Lower leg skin (tissue), 3 donors: Measurements from ENCODE around the gene MRM3.

Source experiments
- POLR2A ChIP-seq, 2 donors: fragments of 450-650 bp; IDR thresholded peaks; one replicate each; pipeline ENCODE4 v1.6.1; 2016 to 2017; ENCODE audit warnings: antibody characterized with exemption in 2 of 2, mild to moderate bottlenecking in 1 of 2, moderate library complexity in 1 of 2
- TF ChIP-seq, protein P1 (sequence below), 3 donors: fragments of 450-650 bp; IDR thresholded peaks; one replicate each; pipeline ENCODE4 v1.5.1; 2016; ENCODE audit warnings: antibody characterized with exemption in 3 of 3, mild to moderate bottlenecking in 3 of 3, moderate library complexity in 2 of 3

DNA sequence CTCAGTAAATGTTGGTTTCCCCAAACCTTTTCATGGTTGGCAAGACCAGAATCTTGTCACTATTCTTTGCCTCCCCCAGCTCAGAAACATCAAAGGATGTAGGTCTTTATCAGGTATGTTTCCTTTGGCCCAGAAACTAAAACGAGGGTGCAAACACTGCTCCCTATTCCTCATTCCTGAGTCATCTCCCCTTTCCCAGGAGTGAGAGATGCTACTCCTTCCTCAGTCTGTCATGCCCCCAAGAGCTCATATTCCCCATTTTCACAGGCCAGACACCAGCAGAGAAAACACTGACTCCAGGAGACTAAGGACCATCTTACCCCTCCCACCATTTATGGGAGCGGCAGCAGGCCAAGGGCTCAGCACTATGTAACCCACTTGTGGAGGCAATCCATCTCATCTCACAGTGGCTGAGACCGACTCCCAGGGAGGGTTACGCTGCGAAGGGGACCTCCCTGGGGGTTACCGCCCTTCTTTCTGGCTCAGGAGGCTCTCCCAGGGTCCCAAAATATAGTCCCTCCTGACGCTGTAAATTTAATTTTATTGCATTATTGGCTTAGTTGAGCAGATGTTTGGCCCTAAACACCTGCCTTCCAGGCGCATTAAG is 31.6 kb upstream of the MRM3 start:
- TF ChIP-seq, protein P1, sequence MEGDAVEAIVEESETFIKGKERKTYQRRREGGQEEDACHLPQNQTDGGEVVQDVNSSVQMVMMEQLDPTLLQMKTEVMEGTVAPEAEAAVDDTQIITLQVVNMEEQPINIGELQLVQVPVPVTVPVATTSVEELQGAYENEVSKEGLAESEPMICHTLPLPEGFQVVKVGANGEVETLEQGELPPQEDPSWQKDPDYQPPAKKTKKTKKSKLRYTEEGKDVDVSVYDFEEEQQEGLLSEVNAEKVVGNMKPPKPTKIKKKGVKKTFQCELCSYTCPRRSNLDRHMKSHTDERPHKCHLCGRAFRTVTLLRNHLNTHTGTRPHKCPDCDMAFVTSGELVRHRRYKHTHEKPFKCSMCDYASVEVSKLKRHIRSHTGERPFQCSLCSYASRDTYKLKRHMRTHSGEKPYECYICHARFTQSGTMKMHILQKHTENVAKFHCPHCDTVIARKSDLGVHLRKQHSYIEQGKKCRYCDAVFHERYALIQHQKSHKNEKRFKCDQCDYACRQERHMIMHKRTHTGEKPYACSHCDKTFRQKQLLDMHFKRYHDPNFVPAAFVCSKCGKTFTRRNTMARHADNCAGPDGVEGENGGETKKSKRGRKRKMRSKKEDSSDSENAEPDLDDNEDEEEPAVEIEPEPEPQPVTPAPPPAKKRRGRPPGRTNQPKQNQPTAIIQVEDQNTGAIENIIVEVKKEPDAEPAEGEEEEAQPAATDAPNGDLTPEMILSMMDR (IDR thresholded peaks at IDR 0.05), result no peak
- no peak for TF ChIP-seq POLR2A (IDR thresholded peaks at IDR 0.05)
